ENCODE data around the gene HTR6.

- TF ChIP-seq CTCF (IDR thresholded peaks at IDR 0.05) (no peak), POLR2A (IDR thresholded peaks at IDR 0.05) (no peak), EP300 (IDR thresholded peaks at IDR 0.05) (no peak)
Observed at GRCh38 chr1:19657511-19657910, 7.2 kb upstream of the HTR6 start.

All from tibial nerve (tissue), 4 donors.